ENCODE data around the gene RIPOR3.
"Not testable (repeated sequence)": the region's sequence is repeated elsewhere in the genome, so short reads cannot be mapped to it uniquely, and the experiment has no call there.

Gene RIPOR3

GRCh38 chr20:50608750-50609104 lies 82.6 kb downstream of the RIPOR3 start:
- DNase-seq (ENCODE audit: low read depth, low spot score): no peak

GRCh38 chr20:50607850-50608749 lies 83.2 kb downstream of the RIPOR3 start:
- no peak for DNase-seq (ENCODE audit: low read depth, low spot score)

DNA sequence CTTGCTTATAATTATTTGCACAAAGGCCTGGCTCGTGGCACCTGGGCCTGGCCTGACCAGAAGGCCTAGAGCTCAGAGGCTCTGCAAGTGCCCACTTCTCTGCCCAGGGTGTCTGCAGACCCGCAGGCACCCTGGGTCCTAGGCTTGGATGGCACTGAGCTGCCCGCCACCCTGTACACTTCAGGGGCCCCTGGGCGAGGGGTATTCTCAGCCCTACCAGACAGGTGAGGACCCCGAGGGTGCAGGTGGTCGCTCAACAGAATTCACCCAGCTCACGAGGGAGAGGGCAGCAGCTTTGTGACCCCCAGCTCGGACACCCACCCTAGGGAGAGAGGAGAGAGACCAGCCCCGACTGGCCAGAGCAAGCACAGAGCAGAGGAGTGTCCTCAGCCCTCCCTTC lies 83.9 kb downstream of the RIPOR3 start:
- DNase-seq (ENCODE audit: low read depth, low spot score): no peak

DNA sequence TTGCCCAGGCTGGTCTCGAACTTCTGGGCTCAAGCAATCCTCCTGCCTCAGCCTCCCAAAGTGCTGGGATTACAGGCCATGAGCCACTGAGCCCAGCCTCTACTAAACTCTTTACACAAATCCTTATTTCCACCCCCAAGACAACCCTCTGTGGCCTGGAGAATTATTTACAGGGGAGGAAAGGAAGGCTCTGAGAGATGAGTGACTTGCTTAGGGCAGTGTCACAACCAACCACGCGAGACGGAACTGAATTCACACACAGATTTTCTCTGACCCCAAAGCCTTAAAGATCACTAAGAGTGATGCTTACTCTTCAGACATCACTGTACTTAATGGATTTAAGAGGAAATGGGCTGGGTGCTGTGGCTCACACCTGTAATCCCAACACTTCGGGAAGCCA lies 86.2 kb downstream of the RIPOR3 start:
- DNase-seq (ENCODE audit: low read depth, low spot score): no peak

DNA sequence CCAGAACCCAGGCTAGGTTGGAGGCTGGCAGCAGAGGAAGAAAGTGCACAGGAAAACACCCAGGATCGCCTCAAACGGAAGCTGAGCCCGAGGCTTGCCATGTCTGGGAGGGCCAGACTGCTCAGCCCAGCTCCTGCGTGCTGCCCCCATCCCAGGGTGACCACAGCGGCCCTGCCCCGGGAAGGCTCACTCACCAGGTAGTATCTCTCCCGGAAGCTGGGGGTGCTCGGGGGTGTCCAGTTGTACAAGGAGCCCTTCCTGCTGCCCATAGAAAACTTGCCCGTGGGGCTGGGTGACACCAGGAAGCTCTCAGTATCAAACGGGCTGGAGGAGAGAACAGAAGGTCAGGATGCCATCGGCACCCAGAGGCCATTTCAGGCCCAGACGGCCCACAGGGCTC lies 86.9 kb downstream of the RIPOR3 start:
- no peak for DNase-seq (ENCODE audit: low read depth, low spot score)

GRCh38 chr20:50602432-50603088 lies 88.8 kb downstream of the RIPOR3 start:
- DNase-seq (ENCODE audit: low read depth, low spot score): no peak

- no peak for DNase-seq (ENCODE audit: low read depth, low spot score)
Measured at GRCh38 chr20:50601511-50602431, 89.6 kb downstream of the RIPOR3 start.

DNA sequence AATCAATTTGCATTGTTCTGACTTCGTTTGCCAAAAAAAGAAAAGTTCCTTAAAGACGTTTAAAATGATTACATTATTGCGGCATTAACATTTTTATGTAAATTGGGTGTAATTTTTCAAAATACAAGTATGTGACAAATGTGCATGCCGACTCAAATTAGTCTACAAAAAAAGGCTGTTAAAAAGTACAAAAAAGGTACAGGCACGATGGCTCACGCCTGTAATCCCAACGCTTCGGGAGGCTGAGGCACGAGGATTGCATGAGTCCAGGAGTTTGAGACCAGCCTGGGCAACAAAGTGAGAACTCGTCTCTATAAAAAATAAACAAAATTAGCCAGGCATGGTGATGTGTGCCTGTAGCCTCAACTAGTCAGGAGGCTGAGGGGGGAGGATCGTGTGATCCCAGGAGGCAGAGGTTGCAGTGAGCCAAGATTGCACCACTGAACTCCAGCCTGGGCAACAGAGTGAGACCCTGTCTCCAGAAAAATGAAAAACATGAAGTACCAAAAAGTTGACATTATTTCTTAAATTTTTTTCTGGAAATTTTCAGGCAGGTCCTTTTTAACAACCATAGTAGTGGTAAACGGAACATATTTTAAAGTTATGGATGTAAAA lies 91.0 kb downstream of the RIPOR3 start:
- no peak for DNase-seq (ENCODE audit: low read depth, low spot score)

GRCh38 chr20:50598768-50599167 lies 92.6 kb downstream of the RIPOR3 start:
- DNase-seq (ENCODE audit: low read depth, low spot score): not testable (repeated sequence)

GRCh38 chr20:50598074-50598473 lies 93.3 kb downstream of the RIPOR3 start:
- no peak for DNase-seq (ENCODE audit: low read depth, low spot score)

DNA sequence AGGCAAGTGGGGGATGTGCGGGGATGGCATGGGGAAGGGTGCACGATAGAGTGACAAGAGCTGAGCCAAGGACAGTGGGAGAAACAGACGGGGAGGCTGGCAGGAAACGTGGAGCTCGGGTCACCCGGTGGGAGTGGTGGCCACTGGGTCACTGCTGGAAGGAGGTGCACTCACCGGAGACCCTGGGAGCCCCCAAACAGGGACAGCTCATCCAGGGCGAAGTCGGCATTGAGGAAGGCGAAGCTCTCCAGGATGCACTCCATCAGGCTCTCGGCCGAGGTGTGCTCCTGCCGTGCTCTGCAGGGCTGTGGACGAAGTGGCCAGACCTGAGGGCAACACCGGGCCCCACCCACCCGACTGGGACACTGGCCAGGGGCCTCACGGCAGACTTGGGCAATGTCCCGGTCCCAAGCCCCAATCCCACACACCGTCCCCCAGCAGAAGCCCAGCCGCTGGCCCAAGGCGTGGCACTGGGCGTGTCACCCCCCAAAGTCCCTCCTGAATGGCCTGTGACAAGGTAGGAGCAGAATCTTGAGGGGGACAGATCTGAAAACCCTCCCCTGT lies 93.9 kb downstream of the RIPOR3 start:
- no peak for DNase-seq (ENCODE audit: low read depth, low spot score)

GRCh38 chr20:50596694-50597021 lies 94.7 kb downstream of the RIPOR3 start:
- no peak for DNase-seq (ENCODE audit: low read depth, low spot score)

DNA sequence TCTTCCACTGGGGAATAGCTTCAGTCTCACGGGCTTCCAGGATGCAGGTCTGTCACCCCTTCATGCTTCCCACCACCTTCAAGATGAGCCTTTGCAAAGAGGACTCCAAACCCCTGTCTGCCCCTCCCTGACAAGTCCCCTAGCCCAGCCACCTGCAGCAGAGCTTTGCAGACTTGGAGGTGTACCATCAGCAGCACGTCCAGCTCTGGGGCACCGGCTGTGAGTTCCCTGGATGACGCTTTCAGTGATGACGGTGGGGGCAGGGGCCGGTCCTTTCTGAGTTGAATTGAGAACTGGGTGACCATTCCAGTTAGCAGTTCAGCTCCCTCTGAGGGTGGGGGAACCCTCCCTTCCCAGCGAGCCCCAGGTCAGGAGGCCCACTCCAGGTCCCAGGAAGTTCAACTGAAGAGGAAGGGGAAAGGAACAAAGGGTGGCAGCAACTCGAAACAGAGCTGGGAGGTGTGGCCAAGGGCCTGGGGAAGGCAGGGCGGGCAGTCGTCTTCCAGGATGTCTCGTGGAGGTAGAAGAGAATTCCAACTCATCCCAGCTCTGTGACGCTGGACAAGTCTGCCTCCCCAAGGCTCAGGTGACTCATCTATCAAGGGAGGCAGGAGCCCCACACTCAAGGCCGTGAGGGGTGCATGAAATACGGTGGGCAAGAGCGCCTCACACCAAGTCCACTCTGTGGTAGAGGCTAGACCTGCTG lies 95.2 kb downstream of the RIPOR3 start:
- no peak for DNase-seq (ENCODE audit: low read depth, low spot score)

DNA sequence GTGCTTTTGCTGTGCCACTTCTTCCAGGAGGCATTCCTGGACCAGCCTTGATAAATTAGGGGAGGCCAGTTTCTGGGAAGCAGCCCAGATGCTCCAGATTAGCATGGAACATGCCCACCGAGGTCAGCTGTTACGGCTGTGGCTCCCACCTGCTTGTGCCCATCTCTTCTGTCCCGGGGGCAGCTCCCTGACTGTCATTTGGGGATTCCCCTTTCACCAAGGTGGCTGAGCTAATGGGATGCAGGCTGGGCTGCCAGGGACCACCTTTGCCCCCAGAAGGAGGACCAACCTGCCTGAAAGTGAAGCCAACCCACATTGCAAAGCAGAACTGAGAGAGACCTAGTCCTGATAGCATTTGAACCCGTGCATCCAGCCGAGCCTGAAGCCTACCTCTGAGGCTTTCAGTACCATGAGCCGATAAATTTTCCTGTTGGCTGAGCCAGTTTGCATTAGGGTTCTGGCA lies 95.9 kb downstream of the RIPOR3 start:
- no peak for DNase-seq (ENCODE audit: low read depth, low spot score)

DNA sequence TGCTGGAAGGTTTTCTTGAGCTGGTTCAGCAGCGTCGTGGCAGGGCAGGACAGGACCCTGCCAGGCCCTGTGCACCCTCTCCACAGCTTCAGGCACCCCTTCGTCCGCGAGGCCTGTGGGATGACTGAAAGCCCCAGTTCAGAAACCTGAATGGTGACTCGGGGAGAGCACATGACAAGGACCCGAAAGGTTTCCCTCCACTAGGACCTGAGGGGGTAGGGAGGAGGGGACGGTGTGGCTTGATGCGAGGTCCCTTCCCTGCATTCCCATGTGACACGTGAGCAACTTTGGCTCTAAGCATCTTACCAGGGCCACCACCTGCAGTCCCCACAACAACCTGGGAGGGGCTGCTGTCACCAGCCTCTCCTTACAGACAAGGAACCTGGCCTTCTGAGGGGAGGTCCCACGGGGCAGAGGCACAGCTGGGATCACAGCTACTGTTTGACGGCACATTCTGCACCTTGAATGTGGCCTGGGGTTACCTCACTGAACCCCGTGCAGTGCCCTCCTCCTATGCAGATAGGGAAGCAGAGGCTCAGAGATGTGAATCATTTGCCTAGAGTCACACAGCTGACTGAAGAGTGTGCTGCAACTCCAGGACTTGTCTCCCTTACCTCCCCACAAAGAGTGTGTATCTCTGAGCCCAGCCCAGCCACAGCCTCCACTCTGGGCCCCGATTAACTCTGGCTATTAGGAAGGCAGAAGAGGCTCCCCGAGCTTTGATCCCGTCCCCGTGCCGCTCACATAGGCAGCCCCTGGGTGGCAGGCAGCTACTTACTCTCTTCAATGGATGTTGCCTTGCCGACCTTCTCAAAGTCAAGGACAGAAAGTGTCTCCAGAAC lies 96.5 kb downstream of the RIPOR3 start:
- no peak for DNase-seq (ENCODE audit: low read depth, low spot score)

- no peak for DNase-seq (ENCODE audit: low read depth, low spot score)
Measured at GRCh38 chr20:50594231-50594590, 97.1 kb downstream of the RIPOR3 start.

- DNase-seq (ENCODE audit: low read depth, low spot score): no peak
Measured at GRCh38 chr20:50593005-50593335, 98.4 kb downstream of the RIPOR3 start.

GRCh38 chr20:50592282-50593004 lies 98.9 kb downstream of the RIPOR3 start:
- DNase-seq (ENCODE audit: low read depth, low spot score): no peak

DNA sequence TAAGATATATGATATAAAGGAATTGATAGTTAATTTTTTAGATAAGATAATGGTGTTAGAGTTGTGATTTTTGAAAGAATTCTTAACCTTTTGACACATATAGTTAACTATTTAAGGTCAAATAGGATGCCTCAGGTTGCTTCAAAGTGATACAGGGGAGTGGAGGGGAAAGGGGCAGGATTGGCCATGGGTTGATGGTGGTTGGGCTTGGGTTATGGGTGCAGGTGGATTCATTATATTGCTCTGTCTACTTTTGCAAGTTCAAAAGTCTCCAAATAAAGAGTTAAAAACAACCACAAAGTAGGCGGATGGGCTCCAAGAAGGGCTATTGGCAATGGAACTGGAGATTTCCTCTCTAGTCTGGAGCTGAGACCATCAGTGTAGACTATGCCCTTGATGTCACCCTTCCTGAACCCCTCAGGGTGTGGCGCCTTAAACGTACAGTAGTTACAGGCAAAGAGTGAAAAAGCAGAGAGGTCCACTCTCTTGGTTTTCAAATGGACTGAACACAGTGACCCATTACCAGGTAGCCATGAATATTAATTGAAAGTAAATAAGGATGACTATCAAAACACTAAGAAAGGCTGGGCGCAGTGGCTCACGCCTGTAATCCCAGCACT lies 100.0 kb downstream of the RIPOR3 start:
- DNase-seq (ENCODE audit: low read depth, low spot score): no peak
